ENCODE results near the gene GPT2. TPM values are rescaled to one million over a fixed set of nuclear protein-coding genes. Genes with fewer than 3 reads are reported as not detected.

Gene GPT2
- total RNA-seq, 1 donor from 2014 or later, result 18.4 TPM

DNA sequence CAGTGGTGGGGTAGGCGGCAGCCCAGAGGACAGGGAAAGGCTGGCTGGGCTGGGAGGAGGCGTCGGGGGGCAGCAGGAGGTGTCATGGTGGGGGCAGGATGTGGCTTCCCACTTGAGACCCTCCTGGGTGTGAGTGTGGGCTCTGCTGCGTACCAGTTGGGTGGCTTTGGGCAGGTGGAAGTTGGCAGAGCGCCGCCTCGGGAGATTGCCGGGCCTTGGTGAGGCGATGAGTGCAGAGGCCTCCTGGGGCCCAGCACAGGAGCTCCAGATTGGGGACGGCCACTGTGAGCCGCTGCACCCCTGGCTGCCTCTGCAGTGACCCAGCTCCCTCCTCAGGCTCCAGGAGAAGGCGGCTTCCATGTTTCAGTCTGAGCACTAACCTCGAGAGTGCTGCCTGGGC lies 13.8 kb downstream of the GPT2 start:
- intact Hi-C loops (cut with DNase I), result no loop called here
- H3K4me1 ChIP-seq, result peaks cover 15% of the 10 kb centered on the region
- no peaks in the 10 kb centered on the region for H3K36me3 ChIP-seq

DNA sequence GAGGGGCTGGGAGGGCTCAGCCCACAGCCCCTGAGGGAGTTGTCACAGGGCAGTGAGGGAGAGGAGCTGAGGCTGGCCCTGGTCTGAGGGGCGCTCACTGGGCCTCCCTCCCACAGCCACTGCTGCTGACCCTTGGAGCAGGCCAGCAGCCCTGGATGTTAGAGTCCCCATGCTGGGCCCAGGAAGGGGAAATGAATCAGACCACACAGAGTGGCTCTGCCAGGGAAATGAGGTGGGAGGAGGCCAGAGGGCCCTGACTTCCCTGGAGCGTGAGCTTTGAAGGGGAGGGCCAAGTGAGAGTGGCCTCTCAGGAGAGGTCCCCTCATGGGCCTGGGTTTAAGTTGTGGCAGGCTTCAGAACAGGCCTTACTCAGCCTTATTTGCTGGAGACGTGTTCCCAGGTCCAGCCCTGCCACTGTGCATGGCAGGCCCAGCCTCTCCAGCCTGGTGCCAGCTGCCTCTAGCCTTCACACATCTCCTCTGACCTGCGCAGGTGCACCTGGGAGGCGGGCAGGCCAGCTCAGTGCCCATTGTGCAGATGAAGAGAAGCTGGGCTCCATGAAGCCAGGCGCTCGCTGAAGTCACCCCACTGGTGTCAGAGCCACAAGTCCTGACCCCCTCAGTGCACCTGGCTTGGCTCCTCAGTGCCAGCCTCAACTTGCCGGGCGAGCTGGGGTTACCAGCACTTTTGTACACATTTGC lies 15.4 kb downstream of the GPT2 start:
- peaks cover 15% of the 10 kb centered on the region for H3K4me1 ChIP-seq
- TF ChIP-seq CTCF (IDR thresholded peaks at IDR 0.05) (no peak), POLR2AphosphoS5 (IDR thresholded peaks at IDR 0.05; ENCODE audit: insufficient read depth in 1 of 2, low read depth in 1 of 2) (no peak), POLR2A (IDR thresholded peaks at IDR 0.05) (no peak)
- H3K36me3 ChIP-seq, result no peaks in the 10 kb centered on the region
- H3K27ac ChIP-seq, result no peak overlapping the region
- no peaks in the 10 kb centered on the region for H3K27me3 ChIP-seq
- intact Hi-C loops (cut with DNase I), result no loop called here
- DNase-seq (ENCODE audit: extremely low spot score in 2 of 2), result no peak
- H3K4me3 ChIP-seq, result no peak overlapping the region
- no peaks in the 10 kb centered on the region for H3K9me3 ChIP-seq

More for the DNA sequence above, 13.8 kb downstream of the GPT2 start:
- Histone ChIP-seq H3K27ac (no peak overlapping the region), H3K4me3 (no peak overlapping the region), H3K9me3 (no peaks in the 10 kb centered on the region), H3K27me3 (no peaks in the 10 kb centered on the region)
- no peak for DNase-seq (ENCODE audit: extremely low spot score in 2 of 2)
- TF ChIP-seq CTCF (IDR thresholded peaks at IDR 0.05), result no peak
- TF ChIP-seq POLR2AphosphoS5 (IDR thresholded peaks at IDR 0.05; ENCODE audit: insufficient read depth in 1 of 2, low read depth in 1 of 2), result no peak
- TF ChIP-seq POLR2A (IDR thresholded peaks at IDR 0.05), result no peak

DNA sequence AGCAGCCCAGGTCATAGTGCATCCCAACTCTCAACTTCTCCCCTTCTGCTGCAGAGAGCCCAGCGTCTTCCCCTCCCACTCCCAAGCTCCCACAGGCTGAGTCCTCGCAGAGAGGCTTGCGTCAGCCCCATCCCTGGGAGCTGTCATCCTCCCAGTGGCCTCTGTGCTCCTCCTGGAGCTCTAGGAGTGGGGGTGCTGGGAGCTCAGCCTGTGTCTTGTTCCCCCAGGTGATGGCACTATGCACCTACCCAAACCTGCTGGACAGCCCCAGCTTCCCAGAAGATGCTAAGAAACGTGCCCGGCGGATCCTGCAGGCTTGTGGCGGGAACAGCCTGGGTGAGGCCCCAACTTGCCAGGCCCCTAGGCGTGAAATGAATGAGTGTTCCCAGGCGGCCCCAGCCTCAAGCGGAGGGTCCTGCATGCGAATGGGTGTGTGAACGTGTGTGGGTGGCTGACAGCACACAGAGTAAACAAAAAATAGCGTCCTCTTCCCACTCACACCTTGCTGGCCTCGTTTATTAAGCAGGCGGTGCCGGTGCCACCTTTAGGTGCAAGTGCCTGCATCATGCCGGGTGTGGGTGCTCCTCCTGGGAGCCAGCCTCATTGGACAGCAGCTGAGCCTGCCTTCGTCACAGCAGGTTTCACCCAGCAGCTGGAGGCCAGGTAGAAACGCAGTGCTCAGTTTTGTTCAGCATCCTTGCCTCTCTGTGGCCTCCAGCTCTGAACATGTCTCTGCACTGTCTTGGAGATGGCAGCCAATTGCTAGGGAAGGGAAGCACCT lies 16.5 kb downstream of the GPT2 start:
- Histone ChIP-seq H3K4me1 (peaks cover 15% of the 10 kb centered on the region), H3K36me3 (no peaks in the 10 kb centered on the region), H3K27me3 (no peaks in the 10 kb centered on the region), H3K4me3 (no peak overlapping the region), H3K9me3 (no peaks in the 10 kb centered on the region), H3K27ac (no peak overlapping the region)
- intact Hi-C loops (cut with DNase I), result no loop called here
- TF ChIP-seq POLR2AphosphoS5 (IDR thresholded peaks at IDR 0.05; ENCODE audit: insufficient read depth in 1 of 2, low read depth in 1 of 2), result peak; percentile 24 to 46
- TF ChIP-seq POLR2A (IDR thresholded peaks at IDR 0.05), result no peak
- TF ChIP-seq CTCF (IDR thresholded peaks at IDR 0.05), result no peak
- no peak for DNase-seq (ENCODE audit: extremely low spot score in 2 of 2)

DNA sequence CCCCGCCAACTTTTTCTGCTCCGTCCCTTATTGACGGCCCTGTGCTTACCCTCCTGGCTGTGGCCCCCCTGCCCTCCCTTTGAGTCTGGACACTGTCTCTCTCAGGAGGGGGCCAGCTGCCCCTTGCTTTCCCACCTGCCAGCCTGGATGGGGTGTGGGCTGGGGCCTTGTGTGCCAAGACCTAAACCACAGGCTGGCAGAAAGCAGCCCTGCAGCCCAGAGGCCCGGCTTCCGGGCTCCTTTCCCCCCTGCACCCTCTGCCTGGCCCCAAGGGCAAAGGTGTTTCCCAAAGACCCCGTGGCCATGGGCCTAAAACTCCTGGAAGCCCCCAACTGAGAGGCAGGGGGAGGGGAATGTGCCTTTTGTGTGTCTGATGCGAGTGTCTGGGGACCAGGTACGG lies 17.5 kb downstream of the GPT2 start:
- H3K36me3 ChIP-seq, result no peaks in the 10 kb centered on the region
- H3K27ac ChIP-seq, result no peak overlapping the region
- TF ChIP-seq POLR2A (IDR thresholded peaks at IDR 0.05) (no peak), POLR2AphosphoS5 (IDR thresholded peaks at IDR 0.05; ENCODE audit: insufficient read depth in 1 of 2, low read depth in 1 of 2) (no peak), CTCF (IDR thresholded peaks at IDR 0.05) (no peak)
- intact Hi-C loops (cut with DNase I), result no loop called here
- no peaks in the 10 kb centered on the region for H3K27me3 ChIP-seq
- H3K9me3 ChIP-seq, result no peaks in the 10 kb centered on the region
- no peak overlapping the region for H3K4me3 ChIP-seq
- peaks cover 15% of the 10 kb centered on the region for H3K4me1 ChIP-seq
- no peak for DNase-seq (ENCODE audit: extremely low spot score in 2 of 2)

Data from vagina (tissue), 2 donors.